ENCODE data around the gene IGFL4.

The IGFL4 gene

DNA sequence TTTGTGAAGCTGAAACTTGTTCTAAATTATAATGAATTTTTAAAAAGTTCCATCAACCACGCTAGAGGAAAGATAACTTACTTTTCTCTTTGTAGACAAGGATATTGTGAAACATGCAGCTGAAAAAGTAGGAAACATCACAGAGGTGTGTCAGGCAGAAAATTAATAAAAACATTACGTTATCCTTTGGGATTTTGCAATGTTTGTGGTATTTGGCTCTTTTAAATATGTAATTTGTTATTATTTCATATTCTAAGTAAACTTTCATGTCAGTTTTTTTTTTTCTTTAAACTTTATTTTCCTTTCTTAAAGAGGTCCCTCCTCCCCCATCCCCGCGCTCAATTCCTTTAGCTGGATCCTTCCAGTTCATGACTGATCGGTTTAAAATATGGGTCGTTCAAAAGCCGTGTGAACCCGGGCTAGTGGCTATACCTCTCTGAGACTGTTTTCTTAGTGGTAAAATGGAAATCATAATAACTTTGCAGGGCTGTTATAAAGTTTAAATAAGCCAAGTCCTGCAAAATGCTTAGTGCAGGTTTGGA is 46.3 kb downstream of the IGFL4 start:
- peak; percentile 22 for DNase-seq (ENCODE audit: low spot score)

DNA sequence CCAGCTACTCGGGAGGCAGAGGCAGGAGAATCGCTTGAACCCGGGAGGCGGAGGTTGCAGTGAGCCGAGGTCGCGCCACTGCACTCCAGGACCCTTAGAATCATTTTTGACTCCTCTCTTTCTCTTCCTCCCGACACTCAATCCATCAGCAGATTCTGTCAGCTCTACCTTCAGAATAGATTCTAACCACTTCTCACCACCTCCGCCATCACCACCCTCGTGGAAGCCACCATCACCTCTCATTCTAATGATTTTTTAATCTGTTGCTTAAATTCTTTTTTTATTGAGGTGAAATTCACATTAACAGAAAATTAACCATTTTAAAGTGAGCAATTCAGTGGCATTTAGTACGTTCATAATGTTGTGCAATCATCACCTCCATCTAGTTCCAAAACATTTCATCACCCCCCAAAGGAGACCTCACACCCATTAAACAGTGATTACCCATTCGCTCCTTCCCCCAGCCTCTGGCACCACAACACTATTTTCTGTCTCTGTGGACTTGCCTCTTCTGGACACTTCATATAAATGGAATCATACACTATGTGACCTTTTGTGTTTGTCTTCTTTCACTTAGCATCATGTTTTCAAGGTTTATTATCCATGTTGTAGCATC is 50.6 kb downstream of the IGFL4 start:
- no peak for DNase-seq (ENCODE audit: low spot score)

Data from AG08395 (cell line).